HPDE6-E6E7 (cell line): Measurements from ENCODE around the gene CPPED1.

Experiments
- DNase-seq: peaks from one replicate; pipeline ENCODE4 v3.0.0; 2011; ENCODE audit warnings: missing footprints; ENCODE audit errors: extremely low spot score

Gene CPPED1

DNA sequence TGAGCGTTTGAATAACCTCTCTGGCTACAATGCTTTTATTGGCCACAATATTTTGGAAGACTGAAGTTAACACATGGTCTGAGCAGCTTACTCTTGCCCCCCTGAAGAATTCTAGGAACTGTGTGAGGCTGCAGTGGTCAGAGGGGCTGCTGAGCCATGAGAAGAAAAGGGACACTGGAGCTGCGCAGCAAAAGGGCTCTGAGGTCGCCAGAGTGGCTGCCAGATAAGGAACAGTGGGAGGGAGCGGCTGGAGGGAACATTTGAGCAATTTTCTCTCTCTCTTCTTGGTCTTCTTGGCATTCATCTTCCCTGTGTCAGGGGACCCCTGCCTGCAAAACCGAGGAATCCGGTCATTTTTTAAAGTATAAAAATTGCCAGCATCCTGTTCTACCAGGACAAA is 66.1 kb downstream of the CPPED1 start:
- no peak for DNase-seq

DNA sequence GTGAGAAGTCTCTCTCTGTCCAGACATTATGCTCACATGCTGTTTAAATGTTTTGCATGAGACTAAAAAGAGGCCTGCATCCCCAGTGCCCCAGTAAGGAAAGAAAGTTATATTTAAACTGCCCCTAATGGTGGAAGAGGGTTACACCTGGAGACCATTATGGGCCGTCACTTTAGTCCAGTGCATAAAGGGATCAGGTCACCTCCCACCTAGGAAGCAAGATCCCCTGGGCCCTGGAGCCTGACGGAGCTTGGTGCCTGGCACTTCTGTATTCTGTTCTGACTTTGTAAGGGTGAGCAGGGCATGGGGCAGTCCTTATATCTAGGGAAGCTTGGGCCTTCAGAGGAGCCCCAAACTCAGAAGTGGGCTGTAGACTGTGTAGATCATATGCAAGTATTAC is 67.9 kb downstream of the CPPED1 start:
- no peak for DNase-seq

DNA sequence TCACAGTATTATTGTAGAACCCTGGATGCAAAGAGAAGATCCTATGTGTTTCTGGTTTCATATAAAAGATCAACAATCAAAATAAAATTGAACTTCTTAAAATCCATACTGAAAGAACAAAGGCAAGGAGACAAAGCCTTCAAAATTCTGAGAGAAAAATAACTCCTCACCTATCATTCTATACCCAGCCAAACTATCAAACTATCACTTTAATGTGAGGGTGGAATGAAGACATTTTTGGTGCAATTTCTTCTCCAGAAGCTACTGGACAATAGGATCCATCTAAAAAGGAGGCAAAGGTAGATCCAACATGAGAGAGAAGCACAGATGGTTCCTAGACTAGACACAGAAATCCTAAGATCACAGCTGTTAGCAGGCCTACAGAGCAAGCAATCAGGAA is 71.1 kb downstream of the CPPED1 start:
- no peak for DNase-seq

DNA sequence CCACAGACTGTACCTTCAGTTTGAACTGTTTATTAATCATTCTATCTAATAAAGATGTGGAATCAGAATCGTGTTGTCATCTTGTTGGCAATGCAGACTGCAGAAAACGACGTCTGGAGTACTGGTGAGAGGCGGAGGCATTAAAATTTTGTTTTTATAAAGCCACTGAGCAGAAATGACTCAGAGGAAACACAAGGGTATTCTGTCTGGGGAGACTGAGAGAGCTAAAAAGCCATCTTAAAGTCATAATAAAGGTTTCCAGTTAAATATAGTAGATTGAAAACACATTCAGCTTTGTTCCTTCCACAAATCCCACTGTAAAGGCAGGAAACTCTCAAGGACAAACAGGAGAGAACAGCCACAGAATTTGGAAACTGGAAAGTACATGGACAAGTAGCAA is 74.2 kb downstream of the CPPED1 start:
- DNase-seq: no peak

DNA sequence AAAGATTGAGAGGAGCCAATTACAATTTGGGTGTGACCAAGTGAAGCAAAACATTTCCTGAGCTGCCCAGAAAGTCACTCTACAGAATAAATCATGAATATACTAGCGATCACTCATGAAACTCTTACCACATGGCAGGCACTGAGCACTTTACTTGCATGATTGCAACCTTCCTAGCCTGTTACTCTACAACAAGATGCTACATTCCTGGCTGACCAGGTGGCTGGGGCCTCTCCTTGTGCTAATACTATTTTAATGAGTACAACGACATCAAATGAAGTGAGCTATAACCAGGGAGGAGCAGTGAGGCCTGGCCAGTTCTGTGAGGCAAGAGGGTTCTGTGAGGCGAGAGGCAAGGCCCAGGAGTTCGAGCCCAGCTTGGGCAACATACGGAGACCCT is 75.2 kb downstream of the CPPED1 start:
- DNase-seq: no peak

DNA sequence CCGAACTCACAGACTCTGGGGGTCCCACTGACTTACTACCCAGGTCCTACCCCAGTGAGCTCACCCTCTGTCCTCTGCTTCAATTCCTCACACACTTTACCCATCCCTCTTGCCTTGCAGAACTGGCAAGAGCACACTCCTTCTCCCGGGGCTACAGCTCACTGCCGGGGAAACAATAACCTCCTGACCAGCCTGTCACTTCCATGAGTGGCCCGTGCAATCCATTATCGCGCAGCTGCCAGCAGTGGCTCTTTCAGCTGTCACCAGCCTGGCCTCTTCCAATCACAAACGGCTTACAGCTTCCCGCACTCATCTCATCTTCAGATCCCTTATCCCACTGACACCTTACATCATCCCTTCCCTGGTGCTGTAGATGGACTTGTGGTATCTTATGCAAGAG is 79.5 kb downstream of the CPPED1 start:
- DNase-seq: no peak

DNA sequence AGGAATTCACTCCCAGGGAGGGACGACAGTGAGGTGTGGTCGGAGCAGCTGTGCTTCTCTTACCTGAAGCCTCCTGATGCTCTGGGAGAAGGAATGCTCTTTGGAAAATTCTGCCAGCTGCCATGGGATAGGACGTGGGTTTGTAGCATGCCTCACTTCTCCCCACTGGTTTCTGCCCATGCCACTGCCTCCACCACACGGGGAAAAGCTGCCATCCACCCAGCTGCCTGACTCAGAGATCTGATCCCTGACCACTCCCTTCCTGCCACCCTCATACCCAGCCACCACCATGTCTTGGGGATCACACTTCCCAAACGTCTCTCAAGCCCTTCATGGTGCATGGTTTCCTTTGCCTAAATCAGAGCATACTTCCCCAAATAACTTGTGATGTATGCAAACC is 80.0 kb downstream of the CPPED1 start:
- no peak for DNase-seq

DNA sequence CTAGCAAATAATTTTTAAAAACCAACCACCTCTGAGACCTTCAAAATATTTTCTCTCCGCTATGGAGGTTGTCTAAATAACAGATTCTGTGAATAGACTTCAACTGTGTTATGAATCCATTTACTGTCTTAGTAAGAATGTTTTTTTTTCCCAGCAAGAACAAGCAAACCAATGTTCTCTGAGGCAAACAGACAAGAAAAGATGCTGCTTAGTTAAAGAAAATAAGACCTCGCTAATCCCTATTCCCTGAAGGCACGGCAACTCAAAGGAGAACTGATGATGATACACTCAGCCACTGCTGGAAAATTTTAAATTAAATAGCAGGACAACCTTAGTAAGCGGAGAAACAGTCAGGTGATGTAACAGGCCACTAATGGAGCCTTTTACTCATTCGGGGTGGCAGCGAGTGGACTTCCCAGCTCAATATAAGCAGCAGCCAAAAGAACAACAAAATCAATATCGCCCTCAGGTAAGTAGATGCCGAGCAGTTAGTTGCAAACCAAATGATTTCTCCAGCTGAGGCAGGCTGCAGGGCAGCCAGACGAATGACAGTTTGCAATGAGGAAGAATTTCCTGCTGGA is 81.8 kb downstream of the CPPED1 start:
- DNase-seq: no peak

DNA sequence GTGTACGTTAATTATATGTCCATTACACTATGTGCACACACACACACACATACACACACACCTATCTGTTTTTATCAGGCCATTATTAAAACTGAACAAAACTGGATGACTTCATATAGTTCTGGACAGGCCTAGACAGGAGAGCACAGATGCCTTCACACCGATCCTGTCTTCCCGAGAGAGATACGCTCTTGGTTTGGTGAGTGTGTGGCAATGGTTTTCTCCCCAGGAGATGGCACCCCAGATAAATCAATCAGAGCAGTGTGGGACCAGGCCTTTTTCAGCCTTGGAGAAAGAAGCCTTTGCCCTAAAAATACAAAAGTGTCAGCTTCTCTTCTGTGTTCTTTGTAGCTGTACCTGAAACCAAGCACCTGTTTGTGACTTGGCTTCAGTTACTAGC is 83.7 kb downstream of the CPPED1 start:
- DNase-seq: no peak

DNA sequence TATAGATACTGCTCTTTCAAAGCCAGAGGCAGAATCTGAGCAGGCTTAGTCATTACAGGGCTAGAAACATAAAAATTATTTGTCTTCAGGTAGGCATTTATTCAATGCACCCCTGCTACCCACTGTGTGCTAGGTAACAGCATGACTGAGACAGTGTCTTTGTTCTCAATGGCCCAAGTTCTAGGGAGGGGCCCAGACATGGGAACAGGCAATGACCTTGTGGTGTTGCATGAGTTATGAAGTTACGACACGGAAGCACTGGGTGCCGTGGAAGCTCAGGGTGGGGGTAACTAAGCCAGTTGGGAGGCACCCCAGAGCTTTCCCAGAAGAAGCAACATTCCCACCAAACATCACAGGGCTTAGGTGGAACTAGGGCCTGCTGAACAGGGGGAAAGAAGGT is 87.0 kb downstream of the CPPED1 start:
- DNase-seq: no peak

DNA sequence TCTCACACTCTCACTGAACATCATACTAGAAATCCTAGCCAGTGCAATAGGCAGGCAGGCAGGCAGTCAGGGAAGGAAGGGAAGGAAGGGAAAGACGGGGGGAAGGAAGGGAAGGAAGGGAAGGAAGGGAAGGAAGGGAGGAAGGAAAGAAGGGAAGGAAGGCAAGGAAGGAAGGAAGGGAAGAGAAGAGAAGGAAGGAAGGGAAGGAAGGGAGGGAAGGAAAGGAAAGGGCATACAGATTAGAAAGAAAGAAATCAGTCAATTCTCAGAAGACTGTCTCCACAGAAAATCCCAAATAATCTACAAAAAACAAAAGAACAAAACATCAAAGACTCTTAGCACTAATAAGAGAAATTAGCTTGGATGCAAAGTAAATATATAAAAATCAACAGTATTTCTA is 93.9 kb downstream of the CPPED1 start:
- no peak for DNase-seq

DNA sequence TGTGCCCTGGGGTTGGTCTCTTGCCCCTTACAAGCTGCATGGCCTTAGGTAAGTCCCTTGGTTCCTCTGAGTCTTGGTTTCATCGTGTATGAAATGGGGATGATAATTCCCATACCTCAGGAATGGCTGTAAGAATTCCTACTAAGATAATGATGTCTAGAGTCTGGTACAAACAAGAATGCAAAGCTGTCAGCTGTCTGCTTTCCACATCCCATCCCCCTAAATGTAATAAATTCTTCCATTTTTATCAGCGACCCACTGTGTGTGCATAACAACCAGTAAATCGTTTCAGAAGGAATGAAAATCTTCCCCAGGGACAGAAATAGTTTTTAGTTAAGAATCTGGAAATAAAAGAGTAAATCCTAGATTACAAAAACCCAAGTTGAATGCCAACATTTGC is 95.4 kb downstream of the CPPED1 start:
- no peak for DNase-seq

DNA sequence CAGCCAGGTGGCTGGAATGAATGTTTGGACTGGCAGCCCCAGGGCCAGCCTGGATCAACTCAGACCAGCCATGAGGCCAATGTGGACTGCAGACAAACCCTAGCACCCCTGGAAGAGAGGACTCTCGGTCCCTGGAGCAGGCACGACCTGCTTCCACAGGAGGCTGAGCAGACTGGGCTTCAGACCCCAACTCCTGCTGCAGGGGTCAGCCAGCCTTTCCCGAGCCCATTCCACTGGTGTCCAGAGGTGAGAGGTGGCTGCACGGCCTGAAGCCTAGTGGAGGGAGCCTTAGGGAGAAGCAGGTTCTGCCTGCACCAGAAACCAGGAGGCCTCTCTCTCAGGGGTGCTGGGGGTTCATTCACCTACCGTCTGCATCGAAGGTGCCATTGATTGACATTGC is 97.1 kb downstream of the CPPED1 start:
- DNase-seq: no peak

DNA sequence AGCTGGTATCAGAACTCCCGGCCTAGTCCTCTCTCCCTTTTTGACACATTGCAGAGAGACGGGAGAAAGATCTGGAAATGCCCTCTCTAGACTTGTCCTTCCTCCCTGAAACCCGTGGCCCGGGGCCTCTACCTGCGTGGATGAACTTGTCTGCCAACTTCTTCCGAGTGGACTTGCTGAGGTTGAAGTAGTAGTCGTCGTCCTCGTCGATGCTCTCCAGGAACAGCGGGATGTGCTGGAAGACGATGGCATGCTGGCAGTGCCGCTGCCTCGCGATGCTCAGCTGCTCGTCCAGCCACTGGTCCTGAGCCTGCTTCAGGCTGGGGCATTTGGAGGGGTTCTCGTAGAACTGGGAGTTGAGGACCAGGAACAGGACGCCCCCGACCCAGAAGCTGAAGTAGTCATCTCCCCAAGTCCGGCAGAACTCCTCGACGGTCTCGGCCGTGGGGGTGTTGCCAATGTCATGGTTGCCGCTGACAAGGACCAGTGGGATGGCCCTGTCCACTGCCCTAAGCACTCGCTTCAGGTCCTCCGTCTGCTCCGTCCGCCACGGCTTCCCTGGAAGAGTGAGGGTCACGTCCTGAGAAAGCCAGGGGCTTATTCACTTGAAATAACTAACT is 99.1 kb downstream of the CPPED1 start:
- no peak for DNase-seq

DNA sequence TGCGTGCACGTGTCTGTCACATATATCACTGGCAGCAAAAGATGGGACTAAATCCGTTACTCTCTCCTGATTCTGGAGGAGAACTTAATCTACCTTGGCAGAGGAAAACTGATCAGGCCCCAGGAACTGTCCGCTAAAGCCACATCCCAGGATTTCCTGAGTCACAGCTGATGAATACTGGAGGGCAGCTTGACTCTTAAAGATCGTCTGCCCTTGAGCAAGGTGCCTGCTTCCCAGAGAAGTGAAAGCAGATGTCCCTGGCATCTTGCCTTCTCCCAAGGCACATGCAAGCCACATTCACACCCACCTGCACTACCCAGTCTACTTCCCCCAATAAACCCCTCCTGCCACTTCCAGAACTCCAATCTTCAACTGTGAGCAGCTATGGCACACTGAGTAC is 99.8 kb downstream of the CPPED1 start:
- DNase-seq: no peak

DNA sequence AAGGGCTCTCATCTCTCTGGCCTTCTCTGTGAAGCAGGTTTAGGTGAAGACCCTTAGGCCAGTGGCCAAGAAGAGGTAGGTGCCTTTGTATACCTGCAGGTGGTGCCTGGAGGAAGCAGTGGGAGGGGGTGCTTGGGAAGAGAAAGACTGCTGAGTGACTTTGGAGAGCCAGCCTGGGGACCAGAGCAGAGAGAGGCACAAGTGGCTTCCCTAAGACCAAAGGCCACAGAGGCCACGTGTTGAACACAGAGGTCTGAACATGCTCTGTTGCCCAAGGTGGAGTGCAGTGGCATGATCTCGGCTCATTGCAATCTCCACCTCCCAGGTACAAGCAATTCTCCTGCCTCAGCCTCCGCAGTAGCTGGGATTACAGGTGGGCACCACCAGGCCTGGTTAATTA is 103.5 kb downstream of the CPPED1 start:
- no peak for DNase-seq

DNA sequence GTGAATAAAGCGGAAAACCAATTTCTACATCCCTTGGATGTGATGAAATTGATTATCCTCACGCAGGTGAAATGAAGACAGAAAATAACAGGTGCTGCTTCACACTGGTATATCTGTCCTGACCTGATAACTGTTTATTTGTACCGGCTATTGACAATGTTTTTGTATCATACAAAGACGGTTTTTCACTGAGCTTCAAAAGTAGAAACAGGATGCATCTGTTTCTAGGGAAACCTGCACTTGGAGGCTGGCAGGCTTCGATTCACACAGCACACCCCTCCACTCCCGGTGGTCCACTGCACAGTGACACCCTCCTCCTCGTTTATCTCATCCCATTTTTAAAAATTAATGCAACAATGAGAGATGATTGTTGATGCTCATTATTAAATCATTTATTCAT is 104.5 kb downstream of the CPPED1 start:
- DNase-seq: no peak

DNA sequence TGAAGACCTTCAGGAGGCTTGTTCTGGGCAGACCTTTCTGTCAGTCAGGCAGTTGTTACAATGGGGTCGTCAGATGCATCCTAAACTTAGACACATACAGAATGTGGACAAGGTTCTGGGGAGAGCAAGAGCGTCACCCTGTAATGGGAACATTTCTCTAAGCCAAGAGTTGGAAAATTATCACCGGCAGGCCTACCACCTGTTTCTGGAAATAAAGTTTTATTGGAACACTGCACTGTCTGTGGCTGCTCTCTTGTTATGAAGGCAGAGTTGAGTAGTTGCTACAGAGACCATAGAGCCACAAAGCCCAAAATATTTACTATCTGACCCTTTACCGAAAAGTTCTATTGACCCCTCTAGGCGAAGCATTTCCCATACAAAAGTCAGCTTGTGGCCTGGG is 106.2 kb downstream of the CPPED1 start:
- DNase-seq: no peak

DNA sequence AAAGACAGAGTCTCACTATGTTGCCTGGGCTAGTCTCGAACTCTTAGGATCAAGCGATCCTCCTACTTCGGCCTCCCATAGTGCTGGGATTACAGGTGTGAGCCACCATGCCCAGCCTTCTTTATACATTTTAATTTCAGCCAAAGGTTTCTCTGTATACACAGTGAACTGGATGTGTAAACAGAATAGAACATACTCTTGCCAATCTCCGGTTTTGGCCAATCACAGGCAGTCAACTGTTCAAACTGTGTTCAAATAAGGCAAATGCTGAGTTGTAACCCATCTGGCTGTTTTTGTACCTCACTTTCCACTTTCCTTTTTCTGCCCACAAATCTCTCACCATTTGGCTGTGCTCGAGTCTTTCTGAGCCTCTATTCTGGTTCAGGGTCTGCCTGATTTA is 108.2 kb downstream of the CPPED1 start:
- DNase-seq: no peak

DNA sequence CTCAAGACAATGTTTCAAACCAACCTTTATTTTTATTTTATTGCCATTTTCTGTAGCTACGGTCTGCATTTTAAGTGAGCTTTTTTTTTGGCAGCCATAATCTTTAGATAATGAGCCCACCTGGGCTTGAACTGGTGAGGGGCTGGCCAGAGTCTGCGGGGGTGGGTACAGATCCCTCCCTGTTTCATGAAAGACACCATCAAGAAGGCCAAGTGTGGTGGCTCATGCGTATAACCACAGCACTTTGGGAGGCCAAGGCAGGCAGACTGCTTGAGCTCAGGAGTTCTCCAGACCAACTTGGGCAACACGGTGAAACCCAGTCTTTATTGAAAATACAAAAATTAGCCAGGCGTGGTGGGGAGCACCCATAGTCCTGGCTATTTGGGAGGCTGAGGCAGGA is 113.7 kb downstream of the CPPED1 start:
- DNase-seq: no peak

DNA sequence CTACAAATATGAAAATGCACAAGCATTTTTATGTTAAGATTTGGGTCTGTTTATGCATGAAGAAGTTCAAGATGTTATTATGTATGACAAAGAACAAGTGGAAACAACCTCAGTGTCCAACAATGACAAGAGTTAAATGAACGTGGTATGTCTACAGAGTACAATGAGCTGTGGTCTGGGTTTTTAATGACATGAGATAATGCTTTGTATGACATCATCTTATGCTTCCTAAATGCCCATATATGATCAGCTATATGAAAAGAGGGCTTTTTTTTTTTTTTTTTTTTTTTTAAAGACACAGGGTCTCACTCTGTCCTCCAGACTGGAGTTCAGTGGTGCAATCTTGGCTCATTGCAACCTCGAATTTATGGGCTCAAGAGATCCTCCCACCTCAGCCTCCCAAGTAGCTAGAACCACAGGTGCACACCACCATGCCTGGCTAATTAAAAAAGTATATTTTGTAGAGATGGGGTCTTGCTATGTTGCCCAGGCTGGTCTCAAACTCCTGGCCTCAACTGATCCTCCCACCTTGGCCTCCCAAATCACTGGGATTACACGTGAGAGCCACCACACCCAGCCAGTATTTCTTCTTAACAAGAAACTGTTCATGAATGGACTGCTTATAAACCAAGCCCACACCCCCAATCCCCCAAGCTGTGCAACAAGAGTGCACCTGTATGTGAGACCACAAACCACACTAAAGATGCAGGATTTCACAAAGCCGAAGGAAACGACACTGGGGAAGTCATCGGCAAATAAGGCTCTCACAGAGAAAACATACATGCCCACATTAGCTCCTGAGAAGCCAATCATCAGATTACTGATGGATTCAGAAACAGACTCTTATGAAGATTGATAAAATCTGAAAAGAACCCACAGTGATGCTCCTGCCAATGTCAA is 114.5 kb downstream of the CPPED1 start:
- DNase-seq: no peak

DNA sequence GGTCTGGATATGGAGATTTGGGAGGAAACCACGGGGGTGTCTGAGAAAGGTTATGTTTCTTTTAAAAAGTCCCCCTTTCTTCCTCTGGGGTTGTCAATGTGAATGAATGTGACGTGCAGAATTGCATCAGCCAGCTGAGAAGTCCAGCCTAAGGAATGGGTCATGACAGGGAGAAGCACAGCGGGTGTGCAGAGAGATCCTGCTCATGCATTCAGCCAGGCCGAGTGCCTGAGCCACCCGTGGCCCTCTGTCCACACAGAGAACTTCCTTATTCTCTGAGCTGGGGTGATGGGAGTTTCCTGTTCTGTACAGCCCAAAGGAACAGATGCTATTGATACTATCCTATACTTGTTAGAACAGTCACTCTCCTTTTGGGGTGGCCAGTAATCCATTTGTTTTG is 117.9 kb downstream of the CPPED1 start:
- DNase-seq: no peak

DNA sequence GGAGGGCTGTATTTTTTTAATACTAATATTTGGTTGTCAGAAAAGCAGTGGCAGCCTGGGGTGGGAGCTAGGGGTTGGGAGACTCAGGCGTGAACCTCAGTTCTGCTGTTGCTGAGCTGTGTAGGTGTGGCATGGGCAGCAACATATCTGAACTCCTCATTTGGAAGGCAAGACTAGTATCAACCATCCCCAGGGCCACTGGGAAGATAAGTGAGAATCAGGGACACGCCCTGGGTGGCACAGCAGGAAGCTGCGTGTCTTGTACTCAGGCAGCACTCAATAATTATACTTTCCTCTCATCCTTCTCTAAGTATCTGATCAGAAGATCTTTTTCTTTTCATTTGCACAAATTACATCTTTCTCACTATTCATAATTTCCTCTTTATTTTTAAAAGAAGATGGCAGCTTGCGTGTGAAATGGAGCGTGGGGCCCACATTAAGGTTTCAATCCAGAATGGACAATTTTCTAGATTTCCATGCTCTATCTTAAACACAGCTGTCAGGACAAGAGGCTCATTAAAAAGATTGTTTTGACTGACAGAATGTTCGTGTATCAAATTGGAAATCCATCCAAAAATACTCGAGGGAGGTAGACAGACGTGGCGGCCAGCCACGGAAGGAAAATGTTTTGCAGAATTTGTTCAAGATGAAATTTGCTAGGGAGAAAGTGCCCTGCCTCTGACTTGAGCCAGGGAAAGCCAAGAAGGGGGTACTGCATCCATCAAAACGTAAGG is 121.1 kb downstream of the CPPED1 start:
- no peak for DNase-seq
